Mammary epithelial cell (primary cell): ENCODE data around the gene SNRPD2.

Experiments
- EZH2 ChIP-seq: IDR thresholded peaks from 2 replicates; pipeline ENCODE4 v1.6.1; 2012; ENCODE audit warnings: low read length, inconsistent platforms, borderline replicate concordance
- TF ChIP-seq, protein P1 (sequence below), 2 donors: IDR thresholded peaks in 1 of 2; conservative IDR thresholded peaks in 1 of 2; 2 replicates each; pipeline ENCODE4 v1.5.1; 2011 to 2012; ENCODE audit warnings: inconsistent platforms in 2 of 2, low read length in 2 of 2, mild to moderate bottlenecking in 2 of 2, control low read depth in 1 of 2, low read depth in 1 of 2; ENCODE audit not compliant: insufficient read depth in 1 of 2; ENCODE audit errors: extremely low read depth in 1 of 2

DNA sequence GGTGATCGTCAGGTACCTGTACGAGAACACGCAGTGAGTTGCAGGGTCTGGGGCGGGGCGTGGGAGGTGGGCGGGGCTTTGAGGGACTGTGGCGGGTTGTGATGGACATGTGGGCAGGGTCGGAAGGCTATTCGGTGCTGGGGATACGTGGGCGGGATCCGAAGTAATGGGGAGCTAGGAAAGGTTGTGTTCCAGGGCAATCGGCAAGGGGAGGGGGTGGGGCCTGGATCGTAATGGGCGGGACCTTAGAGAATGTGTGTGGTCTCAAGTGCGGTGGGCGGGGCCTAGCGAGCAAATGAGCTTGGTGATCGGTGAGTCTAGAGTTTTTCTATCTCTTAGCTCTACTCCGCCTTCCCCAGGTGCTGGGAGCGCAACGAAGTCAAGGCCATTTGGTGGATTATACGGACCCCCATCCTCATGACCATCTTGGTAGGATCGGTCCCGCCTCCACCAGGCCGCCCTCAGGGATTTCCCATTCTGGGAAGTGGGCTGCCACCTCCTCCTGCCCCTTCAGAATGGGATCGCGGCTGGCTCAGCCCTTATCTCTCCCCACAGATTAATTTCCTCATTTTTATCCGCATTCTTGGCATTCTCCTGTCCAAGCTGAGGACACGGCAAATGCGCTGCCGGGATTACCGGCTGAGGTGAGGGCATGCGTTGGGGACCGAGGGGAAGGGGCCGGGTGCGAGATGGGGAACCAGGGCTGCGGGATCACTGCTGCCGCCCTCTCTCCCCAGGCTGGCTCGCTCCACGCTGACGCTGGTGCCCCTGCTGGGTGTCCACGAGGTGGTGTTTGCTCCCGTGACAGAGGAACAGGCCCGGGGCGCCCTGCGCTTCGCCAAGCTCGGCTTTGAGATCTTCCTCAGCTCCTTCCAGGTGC, 14.2 kb downstream of the SNRPD2 start:
- TF ChIP-seq, protein P1, sequence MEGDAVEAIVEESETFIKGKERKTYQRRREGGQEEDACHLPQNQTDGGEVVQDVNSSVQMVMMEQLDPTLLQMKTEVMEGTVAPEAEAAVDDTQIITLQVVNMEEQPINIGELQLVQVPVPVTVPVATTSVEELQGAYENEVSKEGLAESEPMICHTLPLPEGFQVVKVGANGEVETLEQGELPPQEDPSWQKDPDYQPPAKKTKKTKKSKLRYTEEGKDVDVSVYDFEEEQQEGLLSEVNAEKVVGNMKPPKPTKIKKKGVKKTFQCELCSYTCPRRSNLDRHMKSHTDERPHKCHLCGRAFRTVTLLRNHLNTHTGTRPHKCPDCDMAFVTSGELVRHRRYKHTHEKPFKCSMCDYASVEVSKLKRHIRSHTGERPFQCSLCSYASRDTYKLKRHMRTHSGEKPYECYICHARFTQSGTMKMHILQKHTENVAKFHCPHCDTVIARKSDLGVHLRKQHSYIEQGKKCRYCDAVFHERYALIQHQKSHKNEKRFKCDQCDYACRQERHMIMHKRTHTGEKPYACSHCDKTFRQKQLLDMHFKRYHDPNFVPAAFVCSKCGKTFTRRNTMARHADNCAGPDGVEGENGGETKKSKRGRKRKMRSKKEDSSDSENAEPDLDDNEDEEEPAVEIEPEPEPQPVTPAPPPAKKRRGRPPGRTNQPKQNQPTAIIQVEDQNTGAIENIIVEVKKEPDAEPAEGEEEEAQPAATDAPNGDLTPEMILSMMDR (conservative IDR thresholded peaks at IDR 0.05 in 1 of 2, IDR thresholded peaks at IDR 0.05 in 1 of 2; ENCODE audit: extremely low read depth in 1 of 2, insufficient read depth in 1 of 2, low read depth in 1 of 2, low read length in 2 of 2): no peak
- TF ChIP-seq EZH2: no peak
